Measurements from ENCODE around the gene LTBP4. TPM values are rescaled to one million over a fixed set of nuclear protein-coding genes. Genes with fewer than 3 reads are reported as not detected.
A peak's percentile ranks its signal among the peaks of the same experiment; 100 is the strongest.

The LTBP4 gene
- total RNA-seq, 4 donors from 2014 or later = 43.5 to 249 (median 65.5) TPM

DNA sequence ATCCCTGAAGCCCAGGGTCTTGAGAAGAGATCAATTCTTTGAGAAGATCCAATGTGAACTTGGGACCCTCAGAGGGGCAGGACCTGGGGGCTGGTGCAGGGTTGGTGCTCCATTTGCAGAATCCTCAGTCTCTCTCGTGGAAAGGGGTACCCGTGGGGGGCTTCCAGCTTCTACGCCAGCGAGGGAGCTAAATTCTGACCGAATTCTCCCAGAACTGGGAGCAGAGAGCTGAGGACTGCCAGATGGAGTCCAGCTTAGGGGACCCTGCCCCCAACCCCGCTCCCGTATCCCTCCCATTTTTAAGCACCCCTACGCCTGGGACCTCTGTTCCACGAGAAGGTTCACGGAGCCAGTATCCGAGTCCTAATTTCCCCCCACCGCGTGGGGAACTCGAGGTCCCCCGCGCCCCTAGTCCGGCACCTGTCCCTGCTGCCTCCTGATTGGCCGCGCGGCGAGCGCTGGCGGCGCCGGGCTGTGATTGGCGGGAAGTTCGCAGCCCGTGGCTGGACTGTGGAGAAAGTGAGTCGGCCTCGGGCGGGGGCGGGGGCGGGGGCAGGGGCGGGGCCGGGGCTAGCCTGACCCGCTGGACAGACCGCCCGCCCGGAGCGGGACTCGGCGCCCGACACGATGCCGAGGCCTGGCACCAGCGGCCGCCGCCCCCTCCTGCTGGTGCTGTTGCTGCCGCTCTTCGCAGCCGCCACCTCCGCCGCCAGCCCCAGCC lies 4.4 kb upstream of the LTBP4 start:
- TF ChIP-seq, protein P1, sequence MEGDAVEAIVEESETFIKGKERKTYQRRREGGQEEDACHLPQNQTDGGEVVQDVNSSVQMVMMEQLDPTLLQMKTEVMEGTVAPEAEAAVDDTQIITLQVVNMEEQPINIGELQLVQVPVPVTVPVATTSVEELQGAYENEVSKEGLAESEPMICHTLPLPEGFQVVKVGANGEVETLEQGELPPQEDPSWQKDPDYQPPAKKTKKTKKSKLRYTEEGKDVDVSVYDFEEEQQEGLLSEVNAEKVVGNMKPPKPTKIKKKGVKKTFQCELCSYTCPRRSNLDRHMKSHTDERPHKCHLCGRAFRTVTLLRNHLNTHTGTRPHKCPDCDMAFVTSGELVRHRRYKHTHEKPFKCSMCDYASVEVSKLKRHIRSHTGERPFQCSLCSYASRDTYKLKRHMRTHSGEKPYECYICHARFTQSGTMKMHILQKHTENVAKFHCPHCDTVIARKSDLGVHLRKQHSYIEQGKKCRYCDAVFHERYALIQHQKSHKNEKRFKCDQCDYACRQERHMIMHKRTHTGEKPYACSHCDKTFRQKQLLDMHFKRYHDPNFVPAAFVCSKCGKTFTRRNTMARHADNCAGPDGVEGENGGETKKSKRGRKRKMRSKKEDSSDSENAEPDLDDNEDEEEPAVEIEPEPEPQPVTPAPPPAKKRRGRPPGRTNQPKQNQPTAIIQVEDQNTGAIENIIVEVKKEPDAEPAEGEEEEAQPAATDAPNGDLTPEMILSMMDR (IDR thresholded peaks at IDR 0.05) = no peak
- no peak for TF ChIP-seq POLR2A (IDR thresholded peaks at IDR 0.05)

DNA sequence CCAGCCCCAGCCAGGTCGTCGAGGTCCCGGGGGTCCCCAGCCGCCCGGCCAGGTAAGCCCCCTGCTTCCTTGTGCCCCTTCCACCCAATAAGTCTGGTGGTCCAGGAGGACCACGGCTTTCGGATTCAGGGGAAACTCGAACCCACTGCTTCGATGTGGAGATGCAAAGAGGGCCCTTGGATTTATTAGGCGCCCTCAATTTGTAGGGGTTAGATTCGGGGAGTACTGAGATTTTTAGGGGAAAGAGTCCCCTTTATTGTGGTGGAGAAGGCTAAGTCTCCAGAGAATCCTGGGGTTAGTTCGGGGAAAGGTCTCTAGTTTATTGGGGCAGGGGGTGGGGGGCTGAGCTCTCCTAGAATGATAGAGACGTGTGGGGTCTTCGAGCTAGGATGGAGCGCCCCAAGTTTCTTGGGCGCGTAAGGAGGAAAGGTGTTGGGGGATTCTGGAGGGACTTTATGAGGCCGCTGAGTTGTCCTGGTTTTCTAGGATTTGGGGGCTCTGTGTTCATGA lies 3.8 kb upstream of the LTBP4 start:
- Histone ChIP-seq H3K4me1 (peaks cover 44 to 66% (median 45%) of the 10 kb centered on the region in 3 donors), H3K4me3 (peak overlapping the region in 2 of 4 donors; percentile 11 to 48), H3K27me3 (peaks cover 0 to 65% (median 12%) of the 10 kb centered on the region in 4 donors), H3K9me3 (no peaks in the 10 kb centered on the region), H3K36me3 (no peaks in the 10 kb centered on the region), H3K27ac (no peak overlapping the region)
- no peak for DNase-seq
- 14 to 23% methylated on average over 9 of the region's 18 CpGs for WGBS, 2 donors
- no peak for TF ChIP-seq POLR2A (IDR thresholded peaks at IDR 0.05)
- TF ChIP-seq, protein P1 (IDR thresholded peaks at IDR 0.05) = no peak
- intact Hi-C loops (cut with DNase I) = loop anchor here (5.0 to 10.0 kb wide), 3 partner anchors 55 to 133 kb away; partner anchors contain the start of genes BLVRB and SPTBN4

More for the DNA sequence above, 4.4 kb upstream of the LTBP4 start:
- Histone ChIP-seq H3K4me3 (peak overlapping the region in 2 of 4 donors; percentile 11 to 48), H3K4me1 (peaks cover 39 to 60% (median 40%) of the 10 kb centered on the region in 3 donors), H3K36me3 (no peaks in the 10 kb centered on the region), H3K27me3 (peaks cover 0 to 64% (median 12%) of the 10 kb centered on the region in 4 donors), H3K27ac (no peak overlapping the region), H3K9me3 (no peaks in the 10 kb centered on the region)
- intact Hi-C loops (cut with DNase I) = loop anchor here (5.0 to 10.0 kb wide), 3 partner anchors 54 to 132 kb away; partner anchors contain the start of genes BLVRB and SPTBN4
- 20 to 43% methylated on average over 4 to 7 of the region's 53 CpGs for WGBS, 2 donors
- DNase-seq = no peak

- peaks cover 0 to 65% (median 12%) of the 10 kb centered on the region in 4 donors for H3K27me3 ChIP-seq
Measured at GRCh38 chr19:40598121-40598917, 2.9 kb upstream of the LTBP4 start.

DNA sequence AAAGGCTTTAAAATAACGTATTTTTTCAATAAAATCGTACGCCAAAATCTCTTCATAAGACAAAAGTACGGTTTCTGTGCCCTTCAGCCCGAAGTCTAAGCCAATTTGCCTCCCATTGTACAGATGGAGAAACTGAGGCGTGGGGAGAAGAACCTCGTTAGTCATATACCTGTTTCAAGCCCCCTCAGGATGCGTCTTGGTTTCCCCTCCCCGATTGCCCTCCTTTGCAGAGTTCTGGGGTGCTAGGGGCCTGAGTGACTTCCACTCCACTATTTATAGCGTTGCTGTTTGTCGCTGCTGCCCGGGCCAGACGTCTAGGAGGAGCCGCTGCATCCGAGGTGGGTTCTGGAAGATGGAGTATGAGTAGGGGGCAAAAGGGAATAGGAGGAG lies 2.3 kb upstream of the LTBP4 start:
- DNase-seq = no peak
- TF ChIP-seq, protein P1 (IDR thresholded peaks at IDR 0.05) = no peak
- TF ChIP-seq POLR2A (IDR thresholded peaks at IDR 0.05) = no peak

More at GRCh38 chr19:40598121-40598917, 2.9 kb upstream of the LTBP4 start:
- Histone ChIP-seq H3K36me3 (no peaks in the 10 kb centered on the region), H3K27ac (peak overlapping the region in 1 of 4 donors; percentile 95), H3K4me3 (peak overlapping the region in 1 of 4 donors; percentile 4), H3K9me3 (no peaks in the 10 kb centered on the region), H3K4me1 (peaks cover 52 to 75% (median 53%) of the 10 kb centered on the region in 3 donors)
- TF ChIP-seq POLR2A (IDR thresholded peaks at IDR 0.05) = no peak
- TF ChIP-seq, protein P1 (IDR thresholded peaks at IDR 0.05) = peak; percentile 82 to 99 (median 98)
- DNase-seq = no peak
- intact Hi-C loops (cut with DNase I) = loop anchor here (5.0 to 10.0 kb wide), 3 partner anchors 56 to 134 kb away; partner anchors contain the start of genes BLVRB and SPTBN4
- 1 to 2% methylated on average over 12 to 23 of the region's 46 CpGs for WGBS, 2 donors

More for the DNA sequence above, 2.3 kb upstream of the LTBP4 start:
- H3K4me1 ChIP-seq = peaks cover 52 to 81% (median 54%) of the 10 kb centered on the region in 3 donors
- intact Hi-C loops (cut with DNase I) = loop anchor here (5.0 to 10.0 kb wide), 3 partner anchors 57 to 134 kb away; partner anchors contain the start of genes BLVRB and SPTBN4
- H3K36me3 ChIP-seq = no peaks in the 10 kb centered on the region
- H3K27ac ChIP-seq = peak overlapping the region in 3 of 4 donors; percentile 74 to 97 (median 95)
- WGBS, 2 donors = 10 to 15% methylated on average over 10 of the region's 15 CpGs
- peaks cover 0 to 65% (median 12%) of the 10 kb centered on the region in 4 donors for H3K27me3 ChIP-seq
- H3K9me3 ChIP-seq = no peaks in the 10 kb centered on the region
- peak overlapping the region in 1 of 4 donors; percentile 81 for H3K4me3 ChIP-seq
